ENCODE measurements around the gene NDUFA8.

NDUFA8 gene

DNA sequence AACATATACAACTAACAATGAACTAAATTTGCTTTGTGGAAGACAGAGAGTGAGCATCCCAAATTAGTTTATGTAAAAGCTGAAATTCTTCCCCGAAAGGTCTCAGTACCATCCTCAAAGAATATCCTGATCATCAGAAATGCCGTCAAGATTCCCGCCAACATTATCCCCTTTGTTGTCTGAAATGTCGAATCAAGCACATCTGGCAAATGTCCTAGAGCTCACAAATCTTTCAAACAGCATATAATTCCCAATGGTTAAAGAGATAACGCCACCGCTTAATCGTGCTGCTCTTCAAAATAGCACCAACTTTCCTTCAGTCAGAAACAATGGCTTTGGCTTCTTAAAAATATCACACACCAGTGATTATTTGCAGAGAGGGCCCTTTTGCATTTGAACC lies 23.9 kb upstream of the NDUFA8 start:
- no peak for DNase-seq

DNA sequence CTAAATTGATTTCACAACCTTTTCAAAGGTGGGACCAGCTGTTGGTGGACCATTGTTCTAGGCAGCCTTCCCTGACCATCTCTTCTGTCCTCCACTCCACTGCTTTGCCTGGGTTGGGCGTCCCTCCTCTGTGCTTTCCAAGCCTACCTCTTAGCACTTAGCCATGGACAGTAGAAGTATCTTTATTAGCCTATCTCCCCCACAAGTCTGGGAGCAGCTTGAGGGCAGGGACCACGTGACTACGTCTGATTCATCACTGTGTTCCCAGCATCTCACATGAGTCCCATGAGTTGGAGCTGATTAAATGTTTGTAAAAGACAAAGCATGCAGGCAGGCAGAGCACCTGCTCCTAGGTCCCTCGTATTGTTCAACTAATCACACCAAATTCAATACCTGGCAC lies 21.1 kb upstream of the NDUFA8 start:
- no peak for DNase-seq

DNA sequence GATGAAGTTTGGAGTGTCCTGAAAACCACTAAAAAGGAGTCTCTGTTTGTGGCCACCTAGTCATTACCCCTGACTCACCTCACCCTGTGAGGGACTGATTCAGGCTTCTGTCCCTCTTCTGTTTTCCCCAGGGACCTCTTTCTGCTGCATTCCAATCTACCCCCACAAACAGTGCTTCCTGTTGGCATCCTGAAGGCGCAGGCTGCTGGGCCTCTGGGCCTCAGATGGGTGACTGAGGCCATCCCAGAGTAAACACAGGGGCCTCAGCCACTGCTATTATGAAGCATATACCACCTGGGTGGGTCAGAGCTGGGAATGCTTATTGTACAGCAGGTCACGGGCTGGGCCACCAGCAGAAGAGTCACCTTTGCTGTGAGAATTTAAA lies 20.1 kb upstream of the NDUFA8 start:
- DNase-seq, result no peak

- DNase-seq, result no peak
These were observed 19.6 kb upstream of the NDUFA8 start for GRCh38 chr9:122179054-122179689.

DNA sequence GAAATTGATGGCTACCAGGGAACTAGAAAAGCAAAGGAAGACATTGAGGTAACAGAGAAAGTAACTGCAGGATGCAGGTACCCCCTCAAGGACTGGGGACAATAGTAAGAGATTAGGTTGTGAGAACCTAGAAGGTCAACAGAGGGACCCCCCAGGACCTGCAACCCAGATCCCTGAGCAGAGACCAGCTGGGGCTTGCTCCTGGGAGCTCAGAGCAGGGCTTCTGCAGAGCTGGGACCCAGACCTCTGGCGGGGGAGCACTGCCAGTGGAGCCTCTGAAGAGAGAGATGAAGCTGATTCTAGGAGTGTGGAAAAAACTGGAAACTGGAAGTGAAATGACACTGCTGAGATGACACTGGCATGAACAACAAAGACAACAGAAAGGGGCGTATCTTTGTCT lies 17.3 kb upstream of the NDUFA8 start:
- DNase-seq, result no peak

GRCh38 chr9:122173670-122174069 lies 14.1 kb upstream of the NDUFA8 start:
- DNase-seq, result no peak

DNA sequence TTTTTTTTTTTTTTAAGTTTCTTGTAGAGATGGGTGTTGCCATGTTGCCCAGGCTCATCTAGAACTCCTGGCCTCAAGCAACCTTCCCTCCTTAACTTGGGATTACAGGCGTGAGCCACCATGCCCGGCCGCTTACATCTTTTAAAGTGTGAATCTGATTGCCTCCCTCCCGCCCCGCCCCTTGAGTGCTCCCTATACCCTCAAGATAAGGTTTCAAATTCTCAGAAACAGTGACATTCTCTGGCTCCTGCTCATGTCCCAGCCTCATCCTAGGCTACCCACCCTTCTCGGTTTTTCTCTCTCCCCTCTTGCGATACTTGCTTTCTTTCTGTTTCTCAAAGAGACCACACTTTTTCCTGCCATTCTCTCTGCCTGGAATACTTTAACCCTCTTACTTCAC lies 12.6 kb upstream of the NDUFA8 start:
- no peak for DNase-seq

GRCh38 chr9:122168356-122168755 lies 8.8 kb upstream of the NDUFA8 start:
- DNase-seq, result no peak

- DNase-seq, result no peak
These were observed 4.7 kb upstream of the NDUFA8 start for GRCh38 chr9:122164286-122164685.

- DNase-seq, result no peak
These were observed 2.8 kb upstream of the NDUFA8 start for GRCh38 chr9:122162415-122162814.

DNA sequence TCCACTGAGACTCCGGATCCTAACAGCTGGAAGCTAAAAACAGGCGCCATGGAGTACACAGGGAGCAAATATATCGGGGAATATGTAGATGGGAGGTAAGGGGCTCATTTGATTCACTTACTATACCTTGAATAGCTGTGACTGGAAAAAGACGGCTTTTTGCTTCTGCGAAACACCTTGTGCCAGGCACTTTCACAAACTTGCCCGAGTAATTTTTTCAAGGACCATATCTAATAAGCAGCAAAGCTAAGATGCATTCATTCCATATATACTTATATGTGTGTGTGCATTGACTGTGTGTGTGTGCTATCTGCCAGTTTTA lies 307 bp upstream of the NDUFA8 start:
- no peak for DNase-seq

DNA sequence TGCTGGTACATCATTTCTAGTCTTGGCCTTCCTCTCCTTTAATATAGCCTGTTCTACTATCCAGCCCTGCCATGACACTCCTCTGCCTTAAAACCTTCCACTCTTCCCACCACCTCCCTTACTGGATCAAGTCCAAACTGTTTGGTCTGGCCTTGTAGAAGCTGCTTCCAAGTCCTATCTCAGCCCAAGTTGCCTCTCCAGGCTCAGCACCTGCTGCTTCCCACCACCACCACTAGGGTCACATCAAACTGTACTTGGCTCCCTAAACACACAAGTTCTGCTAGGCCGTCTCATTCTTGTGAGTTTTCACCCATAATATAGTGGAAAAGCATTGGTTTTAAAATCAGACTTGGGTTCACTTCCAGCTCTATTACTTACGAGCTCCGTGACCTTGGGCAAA lies 1.4 kb downstream of the NDUFA8 start:
- peak in 1 of 2 experiments; percentile 26 for DNase-seq

DNA sequence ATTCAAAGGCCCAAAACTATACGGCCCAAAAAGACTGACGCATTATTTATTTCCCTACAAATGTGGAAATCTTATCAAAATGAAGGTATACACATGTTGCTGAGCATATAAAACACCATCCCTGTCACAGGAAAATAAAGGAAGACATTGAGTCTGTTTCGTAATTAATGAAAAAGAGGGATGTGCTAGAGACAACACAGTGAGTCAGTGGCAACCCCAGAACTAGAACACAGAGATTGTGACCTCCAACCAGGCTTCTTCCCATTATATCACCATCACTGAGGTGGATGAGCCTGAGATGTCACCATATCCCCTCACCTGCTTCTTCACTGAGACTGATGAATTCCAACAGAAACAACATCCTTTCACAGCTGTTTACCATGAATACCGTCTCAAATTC lies 3.8 kb downstream of the NDUFA8 start:
- DNase-seq, result no peak

- no peak for DNase-seq
These were observed 8.2 kb downstream of the NDUFA8 start for GRCh38 chr9:122151267-122151828.

GRCh38 chr9:122145592-122145863 lies 14.1 kb downstream of the NDUFA8 start:
- DNase-seq, result no peak

- no peak for DNase-seq
These were observed 14.6 kb downstream of the NDUFA8 start for GRCh38 chr9:122144836-122145591.

DNA sequence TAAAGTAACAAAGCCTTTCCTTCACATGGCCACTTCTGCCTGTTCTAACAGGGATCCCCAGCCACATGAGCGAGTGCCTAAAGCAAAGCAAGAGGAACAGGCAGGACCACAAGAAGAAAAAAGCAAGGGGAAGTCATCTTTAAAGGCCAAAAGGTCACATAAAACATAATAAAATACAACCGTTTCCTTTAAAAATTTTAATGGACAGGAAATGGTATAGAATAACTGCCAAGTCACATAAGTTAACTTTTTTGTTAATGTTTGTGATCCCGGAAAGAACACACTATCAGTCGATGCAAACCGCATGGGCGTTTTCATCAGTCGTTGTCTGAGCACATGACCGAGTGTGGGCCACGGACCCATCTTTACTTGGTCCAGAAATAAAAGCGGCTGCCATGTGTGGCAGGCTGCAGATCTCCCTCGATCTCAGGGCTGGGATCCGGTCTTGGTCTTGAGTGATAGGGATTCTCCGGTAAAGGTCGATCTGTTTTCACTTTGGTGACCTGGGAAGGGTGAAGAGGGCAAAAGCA lies 15.6 kb downstream of the NDUFA8 start:
- DNase-seq, result no peak

DNA sequence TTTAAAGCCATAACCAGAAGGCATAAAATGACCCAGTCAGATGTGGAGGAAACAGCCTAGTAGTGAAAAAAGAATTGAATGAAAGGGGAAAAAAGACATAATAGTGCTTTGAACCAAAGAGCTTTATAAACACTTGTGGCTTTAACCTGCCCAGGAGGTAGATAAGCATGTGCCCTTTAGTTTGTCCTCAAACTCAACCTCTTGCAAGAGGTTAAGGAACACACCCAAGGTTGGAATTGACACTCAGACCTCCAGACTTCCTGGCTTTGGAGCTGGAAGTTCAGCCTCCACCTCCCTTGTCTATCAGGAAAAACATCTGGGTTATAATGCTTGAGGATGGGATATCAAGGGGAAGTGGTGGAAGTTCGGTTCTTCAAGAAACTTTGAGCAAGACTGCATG lies 16.3 kb downstream of the NDUFA8 start:
- DNase-seq, result no peak

- DNase-seq, result no peak
These were observed 17.9 kb downstream of the NDUFA8 start for GRCh38 chr9:122141671-122142070.

GRCh38 chr9:122140368-122141193 lies 19.0 kb downstream of the NDUFA8 start:
- DNase-seq, result no peak

- DNase-seq, result no peak
These were observed 20.9 kb downstream of the NDUFA8 start for GRCh38 chr9:122138560-122139268.

DNA sequence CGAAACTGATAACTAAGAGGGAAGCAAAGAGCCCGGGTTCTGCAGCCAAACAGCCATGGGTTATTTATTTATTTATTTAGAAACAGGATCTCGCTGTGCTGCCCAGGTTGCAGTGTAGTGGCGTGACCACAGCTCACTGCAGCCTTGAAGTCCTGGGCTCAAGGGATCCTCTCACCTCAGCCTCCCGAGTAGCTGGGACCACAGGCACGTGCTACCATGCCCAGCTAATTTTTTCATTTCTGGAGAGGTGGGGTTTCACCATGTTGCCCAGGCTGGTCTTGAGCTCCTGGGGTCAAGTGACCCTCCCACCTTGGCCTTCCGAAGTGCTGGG lies 24.1 kb downstream of the NDUFA8 start:
- no peak for DNase-seq

- no peak for DNase-seq
These were observed 24.6 kb downstream of the NDUFA8 start for GRCh38 chr9:122134822-122135528.
